GM18517 (cell line): Measurements from ENCODE around the gene SNRNP70.

Source experiments
- ATAC-seq: cut with Tn5 transposase; IDR thresholded peaks from one replicate; pipeline ENCODE4 v1.9.1; 2021; ENCODE audit warnings: mild to moderate bottlenecking, moderate library complexity; ENCODE audit not compliant: unreplicated experiment

SNRNP70 gene

DNA sequence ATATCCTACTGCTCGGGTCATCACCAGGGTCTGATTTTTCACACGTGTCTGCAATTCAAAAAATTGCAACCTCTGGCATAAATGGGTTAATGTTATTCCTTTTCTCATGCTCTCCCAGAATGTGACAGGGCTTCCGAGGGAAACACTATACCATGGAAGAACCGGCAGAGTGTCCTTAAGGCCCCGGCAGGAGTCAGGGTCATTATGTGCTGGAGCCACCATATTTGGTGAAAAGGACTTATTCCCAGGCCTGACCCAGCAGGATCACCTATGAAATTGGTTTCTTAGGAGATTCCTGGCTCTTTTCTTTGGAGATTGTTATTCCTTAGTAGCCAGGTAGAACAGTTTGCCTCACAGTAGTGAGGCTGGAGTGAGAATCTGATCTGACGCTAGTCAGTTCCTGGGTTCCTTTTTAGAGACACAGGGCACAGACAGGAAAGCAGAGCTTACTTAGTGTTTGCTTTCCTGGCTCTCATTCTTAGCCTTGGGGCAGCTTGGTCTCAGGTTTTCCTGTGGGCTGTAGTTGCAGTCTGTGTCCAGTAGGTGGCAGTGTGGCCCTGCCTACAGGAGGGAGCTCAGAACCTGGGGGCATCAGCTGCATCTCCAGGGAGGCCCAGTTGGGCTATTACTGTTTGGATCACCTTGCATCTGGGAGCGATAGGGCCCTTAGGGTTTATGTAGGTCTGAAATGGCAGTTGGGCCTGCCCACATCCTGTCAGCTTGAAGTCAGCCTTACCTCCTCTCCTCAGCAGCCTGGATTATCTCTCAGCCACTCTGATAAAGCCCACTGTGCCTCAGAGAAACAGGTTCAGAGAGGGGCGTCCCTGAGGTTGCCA lies 12.4 kb downstream of the SNRNP70 start:
- ATAC-seq, result no peak

GRCh38 chr19:49098795-49099194 lies 13.5 kb downstream of the SNRNP70 start:
- no peak for ATAC-seq

DNA sequence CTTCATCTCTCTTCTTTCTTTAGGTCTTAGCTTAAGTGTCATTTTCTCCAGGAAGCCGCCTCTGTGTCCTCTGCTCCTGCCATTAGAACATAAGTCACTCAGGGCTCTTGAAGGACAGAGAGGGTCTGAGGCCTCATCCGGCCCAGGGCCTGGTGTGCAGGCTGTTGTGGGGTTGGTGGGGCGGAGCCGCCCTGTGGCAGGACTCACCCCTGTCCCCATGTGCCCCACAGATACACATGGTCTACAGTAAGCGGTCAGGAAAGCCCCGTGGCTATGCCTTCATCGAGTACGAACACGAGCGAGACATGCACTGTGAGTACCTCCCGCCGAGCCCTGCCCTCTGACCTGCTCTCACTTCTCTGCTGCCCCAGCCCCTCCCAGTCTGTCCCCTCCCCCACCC lies 15.9 kb downstream of the SNRNP70 start:
- ATAC-seq, result no peak

DNA sequence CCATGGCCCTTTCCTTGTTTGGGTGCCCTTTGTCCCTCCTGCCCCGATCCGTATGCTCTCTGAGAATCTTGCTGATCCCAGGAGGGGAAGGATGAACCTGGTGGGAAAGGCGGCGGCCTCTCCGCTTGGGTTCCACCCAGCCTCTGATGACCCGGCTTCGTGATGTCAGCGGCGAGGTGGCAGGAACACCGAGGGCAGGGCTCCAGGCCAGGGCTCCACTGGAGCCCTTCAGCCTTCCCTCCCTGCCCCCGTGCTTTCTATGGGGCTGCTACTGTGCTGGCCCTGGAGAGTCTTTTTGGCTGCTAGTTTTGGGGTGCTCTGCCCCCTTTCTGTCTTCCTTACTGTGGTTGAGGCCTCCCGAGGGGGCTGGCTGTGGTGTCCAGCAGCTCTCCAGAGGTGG lies 17.1 kb downstream of the SNRNP70 start:
- no peak for ATAC-seq

- no peak for ATAC-seq
These were observed 18.3 kb downstream of the SNRNP70 start for GRCh38 chr19:49103331-49104085.

- ATAC-seq, result no peak
These were observed 19.1 kb downstream of the SNRNP70 start for GRCh38 chr19:49104229-49104864.

GRCh38 chr19:49106648-49107135 lies 21.4 kb downstream of the SNRNP70 start:
- ATAC-seq, result no peak

GRCh38 chr19:49107625-49108459 lies 22.6 kb downstream of the SNRNP70 start:
- ATAC-seq, result no peak

DNA sequence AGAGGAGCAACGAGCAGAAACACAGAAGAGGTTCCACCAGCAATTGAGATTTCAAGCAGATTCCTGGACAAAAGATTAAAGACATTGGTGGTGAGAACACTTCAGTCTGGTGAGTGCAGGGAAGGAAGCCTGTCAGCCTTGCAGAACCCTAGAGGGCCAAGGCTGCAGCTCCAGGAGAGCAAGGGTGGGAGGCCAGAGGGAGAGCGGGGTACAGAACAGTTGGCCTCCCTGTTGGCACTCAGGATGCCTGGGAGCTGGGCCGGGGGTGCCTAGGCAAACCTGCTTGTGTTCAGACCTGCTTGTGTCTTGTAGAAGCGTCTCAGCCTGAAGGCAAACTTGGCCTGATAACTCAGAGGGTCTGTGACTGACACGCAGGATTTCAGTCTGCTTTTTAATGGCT lies 23.8 kb downstream of the SNRNP70 start:
- no peak for ATAC-seq

DNA sequence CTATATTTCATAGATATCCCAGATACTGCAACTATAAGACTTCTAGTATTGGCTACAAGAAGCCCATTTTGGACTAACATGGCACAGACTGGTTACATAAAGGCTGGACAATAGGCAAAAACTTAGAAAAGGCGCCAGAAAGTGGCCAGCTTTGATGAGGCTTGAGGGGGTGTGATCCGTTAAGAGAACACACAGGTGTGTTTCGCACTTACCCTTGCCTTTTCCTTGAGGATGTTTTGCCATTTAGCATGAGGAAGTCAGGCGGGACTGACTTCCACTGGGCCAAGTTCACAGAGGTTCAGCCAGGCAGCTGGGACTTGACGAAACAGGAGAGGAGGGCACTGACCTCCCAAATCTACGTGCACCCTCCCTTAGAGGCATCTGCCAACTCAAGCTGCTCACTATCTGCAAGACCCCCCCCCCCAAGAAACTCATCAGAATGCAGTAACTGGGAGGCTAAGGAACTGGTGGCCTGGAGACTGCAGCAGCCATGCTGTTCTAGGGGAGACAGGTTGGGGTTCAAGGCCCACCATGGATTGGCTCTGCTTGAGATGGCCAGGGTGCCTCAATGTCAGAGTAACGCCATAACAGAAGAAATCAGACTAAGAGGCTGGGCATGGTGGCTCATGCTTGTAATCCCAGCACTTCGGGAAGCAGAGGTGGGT lies 24.4 kb downstream of the SNRNP70 start:
- ATAC-seq, result no peak

DNA sequence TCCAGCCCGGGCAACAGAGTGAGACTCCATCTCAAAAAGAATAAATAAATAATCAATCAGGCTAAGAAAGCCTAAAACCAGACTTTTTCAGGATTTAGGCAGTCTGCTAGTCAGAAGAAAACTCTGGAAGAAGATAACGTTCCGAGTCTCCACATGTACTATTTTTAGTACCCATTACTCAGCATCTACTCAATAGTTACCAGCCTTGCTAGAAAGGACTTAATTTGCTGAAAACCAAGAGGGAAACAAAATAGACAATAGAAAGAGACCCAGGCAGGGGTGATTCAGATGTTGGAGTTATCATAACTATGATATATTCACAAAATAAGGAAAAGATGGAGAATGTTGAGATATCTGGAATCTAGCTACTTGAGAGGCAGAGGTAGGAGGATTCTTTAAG lies 25.3 kb downstream of the SNRNP70 start:
- no peak for ATAC-seq

DNA sequence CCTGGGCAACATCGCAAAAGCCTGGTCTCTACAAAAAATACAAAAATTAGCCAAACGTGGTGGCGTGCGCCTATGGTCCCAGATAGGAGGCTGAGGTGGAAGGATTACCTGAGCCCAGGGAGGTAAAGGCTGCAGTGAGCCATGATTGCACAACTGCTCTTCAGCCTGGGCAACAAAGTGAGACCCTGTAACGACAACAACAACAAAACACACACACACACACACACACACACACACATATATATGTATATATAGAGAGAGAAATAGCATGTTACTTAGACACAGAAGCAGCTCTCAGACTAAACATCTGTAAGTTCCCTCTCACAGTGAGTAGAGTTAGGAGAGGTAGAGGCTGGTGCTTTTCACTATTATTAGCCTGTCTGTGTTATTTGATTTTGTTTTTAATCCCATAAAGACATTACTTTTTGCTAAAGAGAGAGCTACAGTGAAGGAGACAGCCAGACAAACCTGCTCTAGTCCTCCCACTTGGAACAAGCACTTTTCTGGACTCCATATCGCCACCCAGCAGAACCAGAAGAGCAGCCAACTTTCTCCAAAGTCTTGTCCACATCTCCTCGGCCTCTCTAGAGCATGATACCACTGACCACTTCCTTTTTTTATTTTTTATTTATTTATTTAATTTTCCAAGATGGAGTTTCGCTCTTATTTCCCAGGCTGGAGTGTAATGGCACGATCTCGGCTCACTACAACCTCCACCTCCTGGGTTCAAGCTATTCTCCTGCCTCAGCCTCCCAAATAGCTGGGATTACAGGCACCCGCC lies 26.2 kb downstream of the SNRNP70 start:
- ATAC-seq, result no peak

GRCh38 chr19:49113762-49114629 lies 28.7 kb downstream of the SNRNP70 start, which contains the start of gene LIN7B:
Gene LIN7B, plus strand, starts transcription at chr19:49114370. Its CDS starts 35 bp downstream, at chr19:49114405.
- ATAC-seq, result peak; percentile 38

- ATAC-seq, result no peak
These were observed 29.5 kb downstream of the SNRNP70 start for GRCh38 chr19:49114630-49115363.

DNA sequence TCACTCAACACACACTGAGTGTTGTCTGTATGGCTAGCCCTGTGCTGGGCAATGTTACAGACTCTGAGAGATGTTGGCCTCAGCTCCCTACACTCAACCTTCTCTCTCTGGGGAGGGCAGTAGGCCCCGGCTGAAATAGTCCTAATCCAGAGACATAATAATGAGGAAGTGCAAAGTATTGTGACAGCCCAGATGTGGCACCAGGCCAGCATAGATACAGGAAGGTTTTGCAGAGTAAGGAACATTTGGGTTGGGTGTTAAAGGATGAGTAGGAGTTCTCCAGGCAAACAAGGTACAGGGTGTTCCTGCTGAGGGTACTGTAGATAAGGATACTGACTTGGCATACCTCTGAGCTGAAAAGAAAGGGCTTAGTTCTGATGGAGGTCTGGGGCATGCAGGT lies 31.3 kb downstream of the SNRNP70 start:
- ATAC-seq, result no peak

DNA sequence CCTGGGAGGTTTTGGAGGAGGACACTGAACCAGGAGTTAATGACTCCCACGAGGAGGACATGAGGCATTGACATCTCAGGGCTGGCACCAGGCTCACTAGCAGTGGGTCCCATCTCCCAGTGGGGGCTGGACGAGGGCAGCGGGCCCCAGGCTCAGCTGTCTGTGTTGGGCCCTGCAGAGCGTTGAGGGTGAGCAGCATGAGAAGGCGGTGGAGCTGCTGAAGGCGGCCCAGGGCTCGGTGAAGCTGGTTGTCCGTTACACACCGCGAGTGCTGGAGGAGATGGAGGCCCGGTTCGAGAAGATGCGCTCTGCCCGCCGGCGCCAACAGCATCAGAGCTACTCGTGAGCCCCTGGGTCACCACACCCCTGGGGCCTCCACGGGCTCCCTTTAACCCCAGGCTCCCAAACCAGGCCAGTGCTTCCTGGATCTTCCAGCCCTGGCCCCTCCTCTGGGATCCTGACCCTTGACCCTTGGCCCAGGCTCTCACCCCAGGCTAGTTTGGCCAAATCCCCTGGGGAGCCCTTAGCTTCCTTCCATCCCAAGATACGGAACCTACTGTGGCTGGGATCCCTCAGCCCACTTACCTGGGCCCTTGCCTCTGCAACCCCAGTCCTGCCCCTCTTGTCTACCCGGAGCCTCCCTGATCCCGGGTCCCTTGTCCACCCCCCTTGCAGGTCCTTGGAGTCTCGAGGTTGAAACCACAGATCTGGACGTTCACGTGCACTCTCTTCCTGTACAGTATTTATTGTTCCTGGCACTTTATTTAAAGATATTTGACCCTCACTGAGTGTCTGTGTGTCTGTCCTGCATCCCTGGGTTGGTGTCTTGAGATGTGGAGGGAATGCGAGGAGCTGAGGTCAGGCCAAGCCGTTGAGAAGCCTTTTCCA lies 32.7 kb downstream of the SNRNP70 start:
- no peak for ATAC-seq
